A673 (cell line): ENCODE results near the gene NSD2. TPM values are rescaled to one million over a fixed set of nuclear protein-coding genes. Genes with fewer than 3 reads are reported as not detected.

Experiments
- BruUV-seq: library from RNA; stranded (reverse); fragments of 400-500 nt; replicated peaks from 2 replicates; lab custom pipeline; 2021; lab: Mats Ljungman, UMichigan
- CTCF ChIA-PET: fragments of 300-600 bp; sonication (Branson Sonifier 250); formaldehyde crosslinking; loops from one replicate; lab custom pipeline; 2022; ENCODE audit warnings: antibody characterized with exemption; lab: Charles Lee
- POLR2A ChIA-PET: fragments of 300-600 bp; sonication (Branson Sonifier 250); formaldehyde crosslinking; loops from one replicate; lab custom pipeline; 2022; ENCODE audit warnings: antibody characterized with exemption; ENCODE audit not compliant: low non-redundant PET; lab: Charles Lee
- DNase-seq: peaks from one replicate; pipeline ENCODE4 v3.0.0-alpha.2; 2015; ENCODE audit warnings: low spot score
- H3K27ac ChIP-seq: fragments of 200-600 bp; sonication (generic); 2 replicates; pipeline ENCODE4 v1.5.1; 2016; ENCODE audit warnings: mixed run types, low read depth, mild to moderate bottlenecking, mixed read lengths, antibody characterized with exemption, low read length; ENCODE audit not compliant: poor library complexity, severe bottlenecking
- H3K27me3 ChIP-seq: fragments of 200-600 bp; sonication (generic); replicated peaks from 2 replicates; pipeline ENCODE4 v1.6.1; 2017; ENCODE audit warnings: mixed run types, low read depth, mild to moderate bottlenecking, mixed read lengths, antibody characterized with exemption, low read length; ENCODE audit not compliant: insufficient read depth, poor library complexity
- H3K36me3 ChIP-seq: fragments of 200-600 bp; sonication (generic); 2 replicates; pipeline ENCODE4 v1.6.1; 2016; ENCODE audit warnings: mixed run types, mild to moderate bottlenecking, mixed read lengths, antibody characterized with exemption, low read length; ENCODE audit not compliant: insufficient read depth, poor library complexity, severe bottlenecking
- H3K4me1 ChIP-seq: fragments of 200-600 bp; sonication (generic); 2 replicates; pipeline ENCODE4 v1.6.1; 2017; ENCODE audit warnings: mixed run types, mild to moderate bottlenecking, mixed read lengths, antibody characterized with exemption, low read length; ENCODE audit not compliant: insufficient read depth, poor library complexity, severe bottlenecking
- H3K4me3 ChIP-seq: fragments of 200-600 bp; sonication (generic); 2 replicates; pipeline ENCODE4 v1.5.1; 2016; ENCODE audit warnings: low read depth, mixed run types, mild to moderate bottlenecking, mixed read lengths, low read length; ENCODE audit not compliant: poor library complexity, severe bottlenecking
- H3K9me3 ChIP-seq: fragments of 200-600 bp; sonication (generic); 2 replicates; pipeline ENCODE4 v1.6.1; 2016; ENCODE audit warnings: mixed run types, low read depth, mild to moderate bottlenecking, mixed read lengths, antibody characterized with exemption, low read length; ENCODE audit not compliant: poor library complexity, severe bottlenecking
- CTCF ChIP-seq: fragments of 300-800, 200-600 bp; sonication (generic); conservative IDR thresholded peaks from 2 replicates; pipeline ENCODE4 v1.5.1; 2017; ENCODE audit warnings: low read depth, mild to moderate bottlenecking, antibody characterized with exemption, low read length, moderate library complexity, mixed read lengths
- EZH2 ChIP-seq: fragments of 200-600 bp; sonication (generic); IDR thresholded peaks from 2 replicates; pipeline ENCODE4 v1.6.1; 2017; ENCODE audit warnings: borderline replicate concordance, low read depth, mild to moderate bottlenecking, mixed read lengths, antibody characterized with exemption, low read length; ENCODE audit not compliant: poor library complexity, severe bottlenecking
- intact Hi-C: fragments of 100-400 bp; cut with micrococcal nuclease; formaldehyde crosslinking; loops from one replicate; pipeline ENCODE4 v1.10.0; 2022; ENCODE audit not compliant: unreplicated experiment
- total RNA-seq: library from RNA; stranded (reverse); gene quantifications from 2 replicates; pipeline ENCODE4 v1.2.3, GENCODE V29; 2021

NSD2 gene
- total RNA-seq, 1 experiment from 2014 or later: 227 TPM

GRCh38 chr4:1973218-1973617 lies 102.0 kb downstream of the NSD2 start:
- H3K27me3 ChIP-seq: no peaks in the 10 kb centered on the region
- TF ChIP-seq CTCF: no peak
- no peak for TF ChIP-seq EZH2
- H3K36me3 ChIP-seq: peaks cover 83% of the 10 kb centered on the region
- H3K4me3 ChIP-seq: no peak overlapping the region
- ChIA-PET CTCF (no interaction called here), POLR2A (no interaction called here)
- DNase-seq: no peak
- no TSS peak for BruUV-seq
- H3K27ac ChIP-seq: no peak overlapping the region
- H3K4me1 ChIP-seq: no peaks in the 10 kb centered on the region
- no peaks in the 10 kb centered on the region for H3K9me3 ChIP-seq
- intact Hi-C loops: no loop called here

GRCh38 chr4:1973661-1974060 lies 102.5 kb downstream of the NSD2 start:
- no peaks in the 10 kb centered on the region for H3K27me3 ChIP-seq
- no peak overlapping the region for H3K4me3 ChIP-seq
- no peak for TF ChIP-seq EZH2
- no peak for TF ChIP-seq CTCF
- H3K36me3 ChIP-seq: peaks cover 83% of the 10 kb centered on the region
- H3K4me1 ChIP-seq: no peaks in the 10 kb centered on the region
- ChIA-PET POLR2A (no interaction called here), CTCF (no interaction called here)
- no peak overlapping the region for H3K27ac ChIP-seq
- no TSS peak for BruUV-seq
- H3K9me3 ChIP-seq: no peaks in the 10 kb centered on the region
- intact Hi-C loops: no loop called here
- no peak for DNase-seq

GRCh38 chr4:1974840-1975239 lies 103.6 kb downstream of the NSD2 start:
- no peak for TF ChIP-seq CTCF
- TF ChIP-seq EZH2: no peak
- CTCF ChIA-PET: no interaction called here
- peaks cover 5% of the 10 kb centered on the region for H3K4me1 ChIP-seq
- BruUV-seq: no TSS peak
- no peaks in the 10 kb centered on the region for H3K27me3 ChIP-seq
- intact Hi-C loops: no loop called here
- DNase-seq: no peak
- H3K4me3 ChIP-seq: no peak overlapping the region
- POLR2A ChIA-PET: no interaction called here
- H3K36me3 ChIP-seq: peaks cover 83% of the 10 kb centered on the region
- no peak overlapping the region for H3K27ac ChIP-seq
- no peaks in the 10 kb centered on the region for H3K9me3 ChIP-seq
